Hematopoietic multipotent progenitor cell treated with erythropoietin and hydrocortisone succinate and interleukin-3 and kit ligand, for 17 days (in vitro differentiated cells): Measurements from ENCODE around the gene OR4F15.

Experiments used
- DNase-seq: peaks from one replicate; pipeline ENCODE4 v3.0.0-alpha.2; 2015; ENCODE audit warnings: low spot score

The OR4F15 gene

DNA sequence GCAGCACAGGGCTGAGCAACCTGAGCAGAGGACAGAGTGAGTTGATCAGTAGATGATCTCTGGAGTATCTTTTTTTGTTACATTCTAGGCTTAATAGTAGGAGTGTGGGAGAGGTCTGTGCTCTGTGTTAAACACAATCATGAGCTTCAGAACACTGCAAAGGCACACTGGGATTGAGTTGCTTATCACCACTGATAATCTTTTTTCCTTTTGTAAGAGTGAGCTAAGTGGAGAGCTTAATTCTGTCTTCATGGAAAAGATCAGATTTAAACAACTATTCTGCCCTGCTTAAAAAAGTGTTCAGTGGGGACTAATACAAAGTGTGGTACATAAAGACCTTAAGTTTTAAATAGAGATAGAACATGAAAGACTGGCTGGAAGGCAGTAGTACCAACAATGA lies 7.6 kb upstream of the OR4F15 start:
- DNase-seq, result no peak

DNA sequence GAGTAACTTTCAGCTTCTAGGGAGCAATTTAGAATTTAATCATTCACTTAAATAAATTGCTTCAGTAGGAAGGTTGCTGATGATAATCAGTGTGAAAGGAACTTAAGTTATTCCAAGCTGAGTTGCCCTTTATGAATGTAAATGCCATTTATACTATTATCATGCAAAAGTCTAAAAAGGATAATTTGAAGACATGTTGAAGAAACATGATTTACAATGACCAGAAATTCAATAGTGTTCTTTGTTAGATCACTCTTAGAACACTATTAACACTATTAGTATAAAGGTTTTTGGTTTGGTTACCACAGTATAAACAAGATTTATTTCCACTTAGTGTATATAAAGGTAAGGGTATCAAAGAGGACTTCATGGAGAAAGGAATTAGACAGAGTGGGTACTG lies 7.1 kb upstream of the OR4F15 start:
- DNase-seq, result no peak

DNA sequence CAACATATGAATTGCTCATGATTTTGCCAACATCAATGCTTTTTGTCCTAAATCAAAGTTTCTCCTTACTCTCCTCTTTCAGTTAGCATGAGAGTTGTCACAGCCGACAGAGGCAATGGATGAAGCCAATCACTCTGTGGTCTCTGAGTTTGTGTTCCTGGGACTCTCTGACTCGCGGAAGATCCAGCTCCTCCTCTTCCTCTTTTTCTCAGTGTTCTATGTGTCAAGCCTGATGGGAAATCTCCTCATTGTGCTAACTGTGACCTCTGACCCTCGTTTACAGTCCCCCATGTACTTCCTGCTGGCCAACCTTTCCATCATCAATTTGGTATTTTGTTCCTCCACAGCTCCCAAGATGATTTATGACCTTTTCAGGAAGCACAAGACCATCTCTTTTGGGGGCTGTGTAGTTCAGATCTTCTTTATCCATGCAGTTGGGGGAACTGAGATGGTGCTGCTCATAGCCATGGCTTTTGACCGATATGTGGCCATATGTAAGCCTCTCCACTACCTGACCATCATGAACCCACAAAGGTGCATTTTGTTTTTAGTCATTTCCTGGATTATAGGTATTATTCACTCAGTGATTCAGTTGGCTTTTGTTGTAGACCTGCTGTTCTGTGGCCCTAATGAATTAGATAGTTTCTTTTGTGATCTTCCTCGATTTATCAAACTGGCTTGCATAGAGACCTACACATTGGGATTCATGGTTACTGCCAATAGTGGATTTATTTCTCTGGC lies 6.2 kb upstream of the OR4F15 start:
- no peak for DNase-seq

DNA sequence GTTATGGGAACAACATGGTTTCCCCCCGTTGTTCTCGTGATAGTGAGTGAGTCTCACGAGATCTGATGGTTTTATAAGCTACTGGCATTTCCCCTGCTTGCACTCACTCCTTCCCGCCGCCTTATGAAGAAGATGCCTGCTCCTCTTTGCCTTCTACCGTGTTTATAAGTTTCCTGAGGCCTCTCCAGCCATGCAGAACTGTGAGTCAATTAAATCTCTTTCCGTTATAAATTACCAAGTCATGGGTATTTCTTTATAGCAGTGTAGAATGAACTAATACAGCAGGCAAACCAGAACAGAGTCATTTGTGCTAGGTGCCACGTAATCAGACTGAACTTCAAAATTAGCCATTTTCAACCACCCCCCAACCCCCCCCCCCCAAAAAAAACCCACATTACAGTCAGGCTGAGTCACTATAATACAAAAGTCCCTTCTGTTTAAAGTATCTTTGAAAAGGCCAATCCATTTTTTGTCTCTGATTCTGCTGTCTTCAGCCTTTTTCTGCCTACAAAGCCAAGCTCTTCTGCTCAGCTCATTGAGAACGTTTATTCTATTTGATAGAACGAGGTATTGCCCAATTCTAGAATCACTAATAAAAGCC lies 4.6 kb upstream of the OR4F15 start:
- DNase-seq, result no peak

DNA sequence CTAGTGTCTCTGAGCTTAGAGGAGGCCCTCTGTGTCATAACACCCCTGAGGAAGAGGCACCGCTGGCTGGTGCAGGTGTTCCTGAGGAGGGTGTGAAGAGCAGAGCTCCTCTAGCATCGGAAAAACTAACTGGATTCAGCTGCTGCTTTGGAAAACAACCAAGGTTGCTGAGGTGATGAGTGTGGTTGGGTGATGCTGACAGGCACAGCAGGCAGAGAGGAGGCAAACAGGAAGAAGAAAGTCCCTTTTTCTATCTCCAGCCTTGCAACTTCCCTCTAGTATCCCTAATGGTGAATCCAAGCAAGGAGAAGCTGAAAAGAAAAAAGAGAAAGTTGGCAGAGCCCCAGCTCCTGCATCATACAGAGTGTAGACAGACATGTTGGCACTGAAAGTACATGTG lies 3.8 kb upstream of the OR4F15 start:
- DNase-seq, result no peak

DNA sequence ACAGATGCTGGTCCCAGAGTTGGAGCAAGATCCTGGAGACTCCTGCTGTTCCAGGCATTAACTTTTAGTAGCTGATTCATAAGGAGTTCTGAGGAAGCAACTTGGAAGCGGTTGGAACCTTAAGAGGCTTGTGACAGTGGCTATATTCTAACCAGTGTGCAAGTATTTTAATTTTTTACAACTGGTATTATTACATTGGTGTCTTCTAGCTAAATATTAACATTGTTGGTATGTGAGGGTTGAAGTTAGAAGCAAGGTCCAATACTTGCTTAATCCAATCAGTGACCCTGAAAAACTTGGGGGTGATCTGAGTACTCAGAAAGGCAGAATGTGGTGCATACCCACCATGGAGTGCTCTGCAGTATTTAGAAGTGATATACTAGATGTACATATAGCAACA lies 1.5 kb upstream of the OR4F15 start:
- no peak for DNase-seq

DNA sequence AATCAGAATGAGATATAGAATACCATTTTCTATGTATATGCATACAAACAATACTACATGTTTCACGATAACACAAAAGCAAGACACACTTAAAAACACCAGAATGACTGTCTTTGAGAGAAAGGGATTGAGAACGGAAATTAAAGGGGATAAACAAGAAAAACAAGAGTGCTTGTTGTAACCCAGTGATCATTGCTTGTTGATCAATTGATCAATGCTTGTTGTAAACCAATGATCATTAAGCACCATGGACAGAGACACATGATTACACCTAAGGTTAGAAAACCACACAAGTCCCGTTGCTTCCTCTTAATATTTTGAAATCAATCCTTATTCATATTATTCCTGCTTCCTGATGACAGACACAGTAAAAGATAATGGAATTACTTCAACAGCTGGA lies 1.1 kb upstream of the OR4F15 start:
- DNase-seq, result no peak

DNA sequence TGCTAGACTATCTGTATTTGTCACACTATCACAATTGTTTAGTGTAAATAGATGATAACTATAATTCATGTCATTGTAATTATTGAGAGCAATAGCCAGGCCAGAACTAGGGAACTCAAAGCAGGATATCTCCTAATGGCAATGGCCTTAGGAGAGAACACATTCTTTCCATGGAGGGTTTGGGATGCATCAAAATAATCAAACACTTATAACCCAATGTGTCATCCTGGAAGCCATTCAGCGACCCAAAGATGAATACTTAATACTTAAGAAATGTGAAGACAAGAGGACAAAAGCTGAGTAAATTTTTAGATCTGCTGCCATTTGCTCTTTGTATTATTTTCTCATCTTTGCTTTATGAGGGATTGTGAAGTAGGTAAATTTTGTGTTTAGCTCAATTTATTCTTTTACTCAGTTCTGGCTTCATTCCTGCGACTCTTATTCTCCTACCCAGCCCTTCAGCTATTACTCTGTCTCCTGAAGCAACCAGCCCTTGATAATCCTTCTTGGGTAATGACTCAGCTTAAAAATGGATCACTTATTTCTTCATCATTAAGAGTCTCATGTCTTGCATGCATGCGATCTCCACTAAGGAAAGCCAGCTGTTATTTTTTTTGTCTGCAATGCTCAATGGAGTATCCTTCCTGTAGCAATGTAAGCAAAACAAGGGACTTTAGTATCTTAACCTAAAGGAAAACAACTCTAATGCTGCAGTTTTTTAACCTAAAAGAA lies 2.0 kb downstream of the OR4F15 start:
- no peak for DNase-seq

DNA sequence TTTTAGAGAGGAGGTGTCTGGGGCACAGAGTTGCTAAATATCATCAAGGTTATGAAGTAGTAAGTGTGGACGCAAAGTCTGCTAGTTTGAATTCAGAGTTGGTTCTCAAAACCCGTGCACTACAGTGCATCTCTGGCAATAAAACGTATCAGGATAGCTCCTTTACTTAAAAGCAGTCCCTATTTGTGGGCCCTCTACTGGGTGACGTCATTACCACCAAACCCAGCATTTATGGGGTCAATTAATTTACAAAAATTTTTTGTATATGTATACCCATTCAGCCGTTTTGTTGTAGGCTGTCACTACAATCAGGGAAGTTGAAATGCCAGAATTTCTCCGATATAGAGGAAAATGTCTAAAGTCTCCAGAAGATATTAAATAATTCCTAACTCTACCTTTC lies 8.8 kb downstream of the OR4F15 start:
- DNase-seq, result no peak

DNA sequence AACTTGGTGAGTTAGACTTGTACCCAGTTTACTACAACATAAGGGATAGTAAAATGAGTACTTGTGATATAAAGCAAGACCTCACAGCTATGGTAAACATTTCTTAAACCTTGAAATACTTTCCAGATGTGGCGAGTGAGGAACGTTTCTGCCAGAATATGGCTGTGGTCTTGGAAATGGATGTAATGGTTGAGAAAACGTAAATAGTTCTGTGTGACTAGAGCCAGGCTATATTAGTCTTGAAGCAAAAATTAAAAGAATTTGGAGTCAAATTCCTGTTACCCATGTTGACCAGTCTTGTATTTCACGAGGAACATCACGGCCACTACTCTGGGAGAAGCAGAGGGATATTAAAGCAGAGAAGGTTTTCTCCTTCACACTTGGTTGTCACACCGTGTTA lies 15.3 kb downstream of the OR4F15 start:
- DNase-seq, result no peak

DNA sequence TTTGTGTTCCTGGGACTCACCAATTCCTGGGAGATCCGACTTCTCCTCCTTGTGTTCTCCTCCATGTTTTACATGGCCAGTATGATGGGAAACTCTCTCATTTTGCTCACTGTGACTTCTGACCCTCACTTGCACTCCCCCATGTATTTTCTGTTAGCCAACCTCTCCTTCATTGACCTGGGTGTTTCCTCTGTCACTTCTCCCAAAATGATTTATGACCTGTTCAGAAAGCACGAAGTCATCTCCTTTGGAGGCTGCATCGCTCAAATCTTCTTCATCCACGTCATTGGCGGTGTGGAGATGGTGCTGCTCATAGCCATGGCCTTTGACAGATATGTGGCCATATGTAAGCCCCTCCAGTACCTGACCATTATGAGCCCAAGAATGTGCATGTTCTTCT lies 16.8 kb downstream of the OR4F15 start:
- no peak for DNase-seq

DNA sequence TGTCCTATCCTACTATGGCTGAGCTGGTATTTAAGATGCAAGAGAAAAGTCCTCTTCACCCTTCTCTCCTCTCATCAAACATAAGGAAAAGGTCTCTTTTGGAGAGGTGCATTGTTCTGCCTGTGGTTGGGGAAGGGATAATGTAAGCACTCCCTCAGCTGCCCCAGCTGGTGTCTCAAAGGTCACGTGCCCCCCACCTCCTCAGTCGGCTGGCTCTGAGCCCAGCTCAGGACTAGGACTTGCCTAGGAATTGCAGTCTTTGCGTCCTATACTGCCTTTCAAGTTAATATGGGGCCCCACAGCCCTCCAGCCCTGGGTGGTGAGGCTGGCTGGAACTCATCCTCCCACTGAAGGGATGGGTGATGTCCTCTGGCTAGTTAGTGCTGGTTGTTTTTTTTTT lies 29.7 kb downstream of the OR4F15 start:
- DNase-seq, result no peak

DNA sequence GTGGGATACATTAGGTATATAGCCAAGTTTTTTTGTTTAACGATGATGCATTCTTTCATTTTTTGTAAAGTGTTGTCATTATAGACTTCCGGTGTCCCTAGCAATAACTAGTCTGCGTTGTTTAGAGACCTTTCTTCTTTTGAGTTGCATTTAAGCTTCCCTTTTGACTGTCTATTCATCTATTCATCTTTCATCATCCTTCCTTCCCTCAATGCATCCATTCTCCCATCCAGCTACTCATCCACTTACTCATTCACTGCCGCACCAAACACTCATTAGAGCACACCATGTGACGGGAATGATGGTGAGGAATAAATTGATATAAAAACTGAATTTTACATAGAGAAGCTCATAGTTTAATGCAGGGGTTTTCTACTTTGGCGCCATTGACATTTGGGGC lies 32.9 kb downstream of the OR4F15 start:
- no peak for DNase-seq

DNA sequence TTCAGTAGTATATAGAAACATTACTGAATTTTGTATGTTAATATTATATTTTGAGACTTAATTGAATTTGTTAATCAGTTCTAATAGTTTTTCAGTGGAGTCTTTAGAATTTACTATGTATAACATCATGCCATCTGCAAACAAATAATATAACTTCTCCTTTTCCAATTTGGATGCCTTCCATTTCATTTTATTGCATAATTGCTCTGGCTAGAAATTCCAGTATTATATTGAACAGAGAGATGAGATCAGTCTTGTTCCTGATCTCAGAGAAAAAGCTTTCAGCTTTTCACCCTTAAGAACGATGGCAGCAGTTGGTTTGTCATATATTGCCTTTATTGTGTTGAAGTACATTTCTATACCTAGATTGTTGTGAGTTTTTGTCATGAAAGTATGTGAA lies 40.4 kb downstream of the OR4F15 start:
- no peak for DNase-seq
